OCI-LY7 (cell line): Measurements from ENCODE around the gene ZNHIT1.
"Not testable (repeated sequence)": the region's sequence is repeated elsewhere in the genome, so short reads cannot be mapped to it uniquely, and the experiment has no call there.

ENCODE experiments used
- EZH2phosphoT487 ChIP-seq: fragments of 200-600 bp; sonication (generic); IDR thresholded peaks from 2 replicates; pipeline ENCODE4 v1.6.1; 2018; ENCODE audit warnings: low read depth, borderline replicate concordance, mild to moderate bottlenecking, mixed run types, antibody characterized with exemption, low read length, moderate library complexity, mixed read lengths
- TF ChIP-seq, protein P1 (sequence below): fragments of 200-600 bp; sonication (generic); conservative IDR thresholded peaks from 2 replicates; pipeline ENCODE4 v1.5.1; 2014; ENCODE audit warnings: mild to moderate bottlenecking, antibody characterized with exemption, low read length, moderate library complexity, mixed read lengths

DNA sequence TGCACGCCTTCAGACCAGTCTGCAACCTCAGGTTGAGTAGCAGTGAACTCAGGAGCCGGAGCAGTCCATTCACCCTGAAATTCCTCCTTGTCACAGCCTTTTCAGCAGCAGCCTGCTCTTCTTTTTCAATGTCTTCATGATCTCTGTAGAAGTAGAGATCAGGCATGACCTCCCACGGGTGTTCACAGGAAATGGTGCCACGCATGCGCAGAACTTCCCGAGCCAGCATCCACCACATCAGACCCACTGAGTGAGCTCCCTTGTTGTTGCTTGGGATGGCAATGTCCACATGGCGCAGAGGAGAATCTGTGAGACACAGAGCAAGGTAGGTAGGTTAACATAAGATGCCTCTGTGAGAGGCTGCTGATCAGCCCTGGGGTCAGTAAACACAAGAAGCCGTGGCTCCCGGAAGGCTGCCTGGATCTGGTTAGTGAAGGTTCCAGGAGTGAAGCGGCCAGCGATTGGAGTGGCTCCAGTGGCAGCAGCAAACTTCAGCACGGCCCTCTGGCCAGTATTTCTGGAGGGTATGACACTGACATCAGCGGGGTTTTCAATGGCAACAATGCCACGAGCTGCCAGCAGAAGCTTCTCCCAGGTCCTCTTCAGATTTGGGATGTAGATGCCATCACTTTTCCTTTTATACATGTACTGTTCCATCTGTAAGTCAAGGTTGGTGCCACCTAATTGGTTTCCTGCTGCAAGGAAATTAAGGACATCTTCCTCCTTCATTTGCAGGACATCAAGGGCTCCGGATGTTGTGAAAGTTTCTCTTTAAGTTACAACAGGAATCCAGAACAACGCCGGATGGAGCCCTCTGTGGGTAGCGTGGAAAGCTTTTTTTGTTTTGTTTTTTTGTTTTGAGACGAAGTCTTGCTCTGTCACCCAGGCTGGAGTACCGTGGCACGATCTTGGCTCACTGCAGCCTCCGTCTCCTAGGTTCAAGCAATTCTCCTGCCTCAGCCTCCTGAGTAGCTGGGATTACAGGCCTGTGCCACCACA is 13.9 kb upstream of the ZNHIT1 start:
- TF ChIP-seq, protein P1, sequence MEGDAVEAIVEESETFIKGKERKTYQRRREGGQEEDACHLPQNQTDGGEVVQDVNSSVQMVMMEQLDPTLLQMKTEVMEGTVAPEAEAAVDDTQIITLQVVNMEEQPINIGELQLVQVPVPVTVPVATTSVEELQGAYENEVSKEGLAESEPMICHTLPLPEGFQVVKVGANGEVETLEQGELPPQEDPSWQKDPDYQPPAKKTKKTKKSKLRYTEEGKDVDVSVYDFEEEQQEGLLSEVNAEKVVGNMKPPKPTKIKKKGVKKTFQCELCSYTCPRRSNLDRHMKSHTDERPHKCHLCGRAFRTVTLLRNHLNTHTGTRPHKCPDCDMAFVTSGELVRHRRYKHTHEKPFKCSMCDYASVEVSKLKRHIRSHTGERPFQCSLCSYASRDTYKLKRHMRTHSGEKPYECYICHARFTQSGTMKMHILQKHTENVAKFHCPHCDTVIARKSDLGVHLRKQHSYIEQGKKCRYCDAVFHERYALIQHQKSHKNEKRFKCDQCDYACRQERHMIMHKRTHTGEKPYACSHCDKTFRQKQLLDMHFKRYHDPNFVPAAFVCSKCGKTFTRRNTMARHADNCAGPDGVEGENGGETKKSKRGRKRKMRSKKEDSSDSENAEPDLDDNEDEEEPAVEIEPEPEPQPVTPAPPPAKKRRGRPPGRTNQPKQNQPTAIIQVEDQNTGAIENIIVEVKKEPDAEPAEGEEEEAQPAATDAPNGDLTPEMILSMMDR, result not testable (repeated sequence)
- not testable (repeated sequence) for TF ChIP-seq EZH2phosphoT487
